ENCODE results near the gene OR2T11.

- TF ChIP-seq CTCF (conservative IDR thresholded peaks at IDR 0.05 in 1 of 2, IDR thresholded peaks at IDR 0.05 in 1 of 2; ENCODE audit: low read depth in 1 of 2, low read length in 2 of 2) (no peak), EZH2 (IDR thresholded peaks at IDR 0.05; ENCODE audit: low read length, missing control alignments) (no peak)
Measured at GRCh38 chr1:248627971-248628844, 6.7 kb downstream of the OR2T11 start.

Measured in fibroblast of lung (primary cell).